ENCODE measurements around the gene PFKL. TPM values are rescaled to one million over a fixed set of nuclear protein-coding genes. Genes with fewer than 3 reads are reported as not detected.

Gene PFKL
- total RNA-seq, 1 experiment from 2014 or later = 140 TPM

- Mint-ChIP-seq H3K27me3 (ENCODE audit: insufficient read depth, unreplicated experiment) (no peaks in the 10 kb centered on the region), H3K9me3 (ENCODE audit: unreplicated experiment) (no peaks in the 10 kb centered on the region), H3K4me1 (ENCODE audit: low read depth, unreplicated experiment) (no peaks in the 10 kb centered on the region), H3K36me3 (ENCODE audit: insufficient read depth, unreplicated experiment) (no peaks in the 10 kb centered on the region), H3K27ac (ENCODE audit: unreplicated experiment) (peak overlapping the region; percentile 42), H3K4me3 (ENCODE audit: unreplicated experiment) (no peak overlapping the region)
- intact Hi-C loops (cut with micrococcal nuclease; ENCODE audit: unreplicated experiment) = no loop called here
- no peak for TF ChIP-seq CTCF (IDR thresholded peaks at IDR 0.05; ENCODE audit: insufficient read depth in 1 of 2, low read depth in 1 of 2, low read length in 1 of 2, severe bottlenecking in 1 of 2, unreplicated experiment in 1 of 2)
- Histone ChIP-seq H3K27me3 (replicated peaks; ENCODE audit: control insufficient read depth, insufficient read depth, low read length) (no peaks in the 10 kb centered on the region), H3K4me1 (no peaks in the 10 kb centered on the region), H3K36me3 (ENCODE audit: control insufficient read depth, insufficient read depth, low read length) (no peaks in the 10 kb centered on the region), H3K9me3 (no peaks in the 10 kb centered on the region), H3K4me3 (ENCODE audit: low read depth, low read length) (no peak overlapping the region)
- POLR2A ChIA-PET = no interaction called here
- DNase-seq = no peak
- BruUV-seq (replicated peaks) = no TSS peak
- CTCF ChIA-PET = no interaction called here
Observed at GRCh38 chr21:44290327-44291077, 9.4 kb upstream of the PFKL start.

- Histone ChIP-seq H3K36me3 (ENCODE audit: control insufficient read depth, insufficient read depth, low read length) (no peaks in the 10 kb centered on the region), H3K4me1 (no peaks in the 10 kb centered on the region), H3K4me3 (ENCODE audit: low read depth, low read length) (no peak overlapping the region), H3K9me3 (no peaks in the 10 kb centered on the region), H3K27me3 (replicated peaks; ENCODE audit: control insufficient read depth, insufficient read depth, low read length) (no peaks in the 10 kb centered on the region)
- intact Hi-C loops (cut with micrococcal nuclease; ENCODE audit: unreplicated experiment) = no loop called here
- Mint-ChIP-seq H3K4me1 (ENCODE audit: low read depth, unreplicated experiment) (no peaks in the 10 kb centered on the region), H3K27me3 (ENCODE audit: insufficient read depth, unreplicated experiment) (no peaks in the 10 kb centered on the region), H3K27ac (ENCODE audit: unreplicated experiment) (no peak overlapping the region), H3K4me3 (ENCODE audit: unreplicated experiment) (no peak overlapping the region), H3K9me3 (ENCODE audit: unreplicated experiment) (no peaks in the 10 kb centered on the region), H3K36me3 (ENCODE audit: insufficient read depth, unreplicated experiment) (no peaks in the 10 kb centered on the region)
- ChIA-PET CTCF (no interaction called here), POLR2A (no interaction called here)
- no peak for DNase-seq
- BruUV-seq (replicated peaks) = no TSS peak
- no peak for TF ChIP-seq CTCF (IDR thresholded peaks at IDR 0.05; ENCODE audit: insufficient read depth in 1 of 2, low read depth in 1 of 2, low read length in 1 of 2, severe bottlenecking in 1 of 2, unreplicated experiment in 1 of 2)
Observed at GRCh38 chr21:44291078-44291935, 8.5 kb upstream of the PFKL start.

- intact Hi-C loops (cut with micrococcal nuclease; ENCODE audit: unreplicated experiment) = no loop called here
- no peaks in the 10 kb centered on the region for H3K27me3 ChIP-seq (replicated peaks; ENCODE audit: control insufficient read depth, insufficient read depth, low read length)
- BruUV-seq (replicated peaks) = no TSS peak
- no peaks in the 10 kb centered on the region for H3K4me1 Mint-ChIP-seq (ENCODE audit: low read depth, unreplicated experiment)
- ChIA-PET POLR2A (no interaction called here), CTCF (no interaction called here)
- no peak overlapping the region for H3K27ac Mint-ChIP-seq (ENCODE audit: unreplicated experiment)
- no peaks in the 10 kb centered on the region for H3K27me3 Mint-ChIP-seq (ENCODE audit: insufficient read depth, unreplicated experiment)
- H3K9me3 ChIP-seq = no peaks in the 10 kb centered on the region
- H3K4me3 ChIP-seq (ENCODE audit: low read depth, low read length) = no peak overlapping the region
- DNase-seq = no peak
- no peaks in the 10 kb centered on the region for H3K36me3 ChIP-seq (ENCODE audit: control insufficient read depth, insufficient read depth, low read length)
- no peaks in the 10 kb centered on the region for H3K36me3 Mint-ChIP-seq (ENCODE audit: insufficient read depth, unreplicated experiment)
- no peak for TF ChIP-seq CTCF (IDR thresholded peaks at IDR 0.05; ENCODE audit: insufficient read depth in 1 of 2, low read depth in 1 of 2, low read length in 1 of 2, severe bottlenecking in 1 of 2, unreplicated experiment in 1 of 2)
- no peaks in the 10 kb centered on the region for H3K4me1 ChIP-seq
- H3K4me3 Mint-ChIP-seq (ENCODE audit: unreplicated experiment) = no peak overlapping the region
- H3K9me3 Mint-ChIP-seq (ENCODE audit: unreplicated experiment) = no peaks in the 10 kb centered on the region
Observed at GRCh38 chr21:44291936-44292811, 7.7 kb upstream of the PFKL start.

Measured in Caco-2 (cell line).